Measurements from ENCODE around the gene SF3B4.

- TF ChIP-seq POLR2A (IDR thresholded peaks at IDR 0.05): no peak
- no peak for TF ChIP-seq CTCF (IDR thresholded peaks at IDR 0.05)
These were observed 4.9 kb upstream of the SF3B4 start for GRCh38 chr1:149932474-149932873.
